Testis (tissue), 3 donors: ENCODE data around the gene LPP. TPM values are rescaled to one million over a fixed set of nuclear protein-coding genes. Genes with fewer than 3 reads are reported as not detected.

ENCODE experiments used
- DNase-seq: peaks from one replicate; pipeline ENCODE4 v3.0.0-alpha.2; 2019
- H3K27ac ChIP-seq, 2 donors: fragments of 200-600 bp; sonication (generic); one replicate each; pipeline ENCODE4 v1.5.1; 2019
- H3K27me3 ChIP-seq: fragments of 200-600 bp; sonication (generic); one replicate; pipeline ENCODE4 v1.5.1; 2019
- H3K36me3 ChIP-seq: fragments of 200-600 bp; sonication (generic); one replicate; pipeline ENCODE4 v1.5.1; 2017; ENCODE audit warnings: low read depth; ENCODE audit errors: missing control alignments
- H3K4me1 ChIP-seq: fragments of 200-600 bp; sonication (generic); one replicate; pipeline ENCODE4 v1.5.1; 2019
- H3K4me3 ChIP-seq, 2 donors: fragments of 200-600 bp; sonication (generic); one replicate each; pipeline ENCODE4 v1.5.1; 2017 to 2019
- H3K9me3 ChIP-seq: fragments of 200-600 bp; sonication (generic); one replicate; pipeline ENCODE4 v1.5.1; 2017
- CTCF ChIP-seq, 3 experiments: fragments of 450-650 bp in 2 of 3; fragments of 200-600 bp in 1 of 3; sonication (generic) in 1 of 3; IDR thresholded peaks; one replicate each; pipeline ENCODE4 v1.5.1; 2016 to 2019; ENCODE audit warnings: antibody characterized with exemption in 3 of 3, mild to moderate bottlenecking in 2 of 3, moderate library complexity in 1 of 3
- POLR2A ChIP-seq: fragments of 450-650 bp; IDR thresholded peaks from one replicate; pipeline ENCODE4 v1.6.1; 2017; ENCODE audit warnings: antibody characterized with exemption, mild to moderate bottlenecking, moderate library complexity
- WGBS, 2 donors: methylation state at CpG; one replicate each; pipeline ENCODE4 v1.1.5; 2018; 5-methylcytosine and 5-hydroxymethylcytosine counted together
- intact Hi-C: fragments of 100-400 bp; cut with DNase I; formaldehyde crosslinking; loops from one replicate; pipeline ENCODE4 v1.15.1; 2023; ENCODE audit warnings: low total_unique reads
- polyA plus RNA-seq: library from polyadenylated mRNA; stranded (reverse); fragments of 350-450 nt; fragmentation: Illumina TruSeq; extraction: RNeasy Lipid Tissue Mini Kit (QIAGEN cat#74804); gene quantifications from one replicate; pipeline ENCODE4 v1.2.3, GENCODE V29; 2014; ENCODE audit warnings: low read depth, low replicate concordance; ENCODE audit not compliant: insufficient read depth
- total RNA-seq, 2 donors: library from RNA; depleted of rRNA; stranded (reverse); fragments of >200 nt; gene quantifications; one replicate each; pipeline ENCODE4 v1.2.3, GENCODE V29; 2016

Gene LPP
- total and polyA plus RNA-seq, 3 donors from 2014 or later, result 89.9 to 135 (median 132) TPM

- TF ChIP-seq CTCF (IDR thresholded peaks at IDR 0.05) (no peak), POLR2A (no peak)
- H3K36me3 ChIP-seq, result no peaks in the 10 kb centered on the region
- H3K27ac ChIP-seq, result no peak overlapping the region
- no peak overlapping the region for H3K4me3 ChIP-seq
- H3K9me3 ChIP-seq, result no peaks in the 10 kb centered on the region
- DNase-seq, result no peak
- intact Hi-C loops, result no loop called here
- H3K27me3 ChIP-seq, result no peaks in the 10 kb centered on the region
- 93 to 97% methylated on average over 7 of the region's 7 CpGs for WGBS, 2 donors
- no peaks in the 10 kb centered on the region for H3K4me1 ChIP-seq
These were observed 52.0 kb downstream of the LPP start for GRCh38 chr3:188205992-188206416.

GRCh38 chr3:188206787-188207186 lies 52.8 kb downstream of the LPP start:
- Histone ChIP-seq H3K9me3 (no peaks in the 10 kb centered on the region), H3K27me3 (no peaks in the 10 kb centered on the region), H3K36me3 (no peaks in the 10 kb centered on the region), H3K4me1 (no peaks in the 10 kb centered on the region), H3K4me3 (no peak overlapping the region), H3K27ac (no peak overlapping the region)
- TF ChIP-seq POLR2A, result no peak
- TF ChIP-seq CTCF (IDR thresholded peaks at IDR 0.05), result no peak
- no peak for DNase-seq
- 83 to 84% methylated on average over 3 of the region's 3 CpGs for WGBS, 2 donors
- intact Hi-C loops, result no loop called here

- H3K36me3 ChIP-seq, result no peaks in the 10 kb centered on the region
- H3K4me3 ChIP-seq, result no peak overlapping the region
- no peaks in the 10 kb centered on the region for H3K9me3 ChIP-seq
- WGBS, 2 donors, result 79 to 90% methylated on average over 5 of the region's 5 CpGs
- intact Hi-C loops, result no loop called here
- DNase-seq, result no peak
- TF ChIP-seq CTCF (IDR thresholded peaks at IDR 0.05) (no peak), POLR2A (no peak)
- no peaks in the 10 kb centered on the region for H3K4me1 ChIP-seq
- H3K27me3 ChIP-seq, result no peaks in the 10 kb centered on the region
- no peak overlapping the region for H3K27ac ChIP-seq
These were observed 54.1 kb downstream of the LPP start for GRCh38 chr3:188207941-188208515.

GRCh38 chr3:188208516-188208981 lies 54.6 kb downstream of the LPP start:
- H3K27me3 ChIP-seq, result no peaks in the 10 kb centered on the region
- H3K4me3 ChIP-seq, result no peak overlapping the region
- no peak for DNase-seq
- H3K27ac ChIP-seq, result no peak overlapping the region
- TF ChIP-seq CTCF (IDR thresholded peaks at IDR 0.05) (no peak), POLR2A (no peak)
- H3K9me3 ChIP-seq, result no peaks in the 10 kb centered on the region
- intact Hi-C loops, result no loop called here
- no peaks in the 10 kb centered on the region for H3K36me3 ChIP-seq
- 65 to 88% methylated on average over 7 of the region's 7 CpGs for WGBS, 2 donors
- H3K4me1 ChIP-seq, result no peaks in the 10 kb centered on the region

- Histone ChIP-seq H3K27ac (no peak overlapping the region), H3K36me3 (no peaks in the 10 kb centered on the region), H3K27me3 (no peaks in the 10 kb centered on the region), H3K4me3 (no peak overlapping the region), H3K9me3 (no peaks in the 10 kb centered on the region), H3K4me1 (no peaks in the 10 kb centered on the region)
- TF ChIP-seq CTCF (IDR thresholded peaks at IDR 0.05) (no peak), POLR2A (no peak)
- no peak for DNase-seq
- intact Hi-C loops, result no loop called here
- 86 to 89% methylated on average over 3 of the region's 3 CpGs for WGBS, 2 donors
These were observed 55.1 kb downstream of the LPP start for GRCh38 chr3:188209034-188209433.
